HCT116 (cell line): ENCODE results near the gene AARS1. TPM values are rescaled to one million over a fixed set of nuclear protein-coding genes. Genes with fewer than 3 reads are reported as not detected.
A peak's percentile ranks its signal among the peaks of the same experiment; 100 is the strongest.

ENCODE experiments used
- ATAC-seq: fragments of 200-7000 bp; cut with Tn5 transposase; 2 replicates; pipeline ENCODE4 v1.9.1; 2020; ENCODE audit warnings: mild to moderate bottlenecking, moderate library complexity
- BruUV-seq: library from RNA; stranded (reverse); fragments of 400-500 nt; replicated peaks from 2 replicates; lab custom pipeline; 2021; lab: Mats Ljungman, UMichigan
- CTCF ChIA-PET: fragments of 300-600 bp; sonication (Branson Sonifier 250); formaldehyde crosslinking; loops from one replicate; lab custom pipeline; 2021; ENCODE audit warnings: antibody characterized with exemption; lab: Charles Lee
- POLR2A ChIA-PET: fragments of 300-600, 350-600 bp; sonication (Branson Sonifier 250); formaldehyde crosslinking; loops from one replicate; lab custom pipeline; 2021; ENCODE audit warnings: antibody characterized with exemption; lab: Charles Lee
- RAD21 ChIA-PET, 2 experiments: fragments of 300-600 bp; sonication (Branson Sonifier 250); formaldehyde crosslinking; loops; one replicate each; lab custom pipeline; 2023; ENCODE audit warnings: low total read pairs in 2 of 2; ENCODE audit not compliant: uncharacterized antibody in 2 of 2, unreplicated experiment in 2 of 2, low non-redundant PET in 1 of 2; lab: Charles Lee
- DNase-seq: peaks from one replicate; pipeline ENCODE4 v3.0.0-alpha.2; 2010; ENCODE audit warnings: low read depth, low spot score
- H2AFZ ChIP-seq: fragments of 200-600 bp; shearing (Covaris generic), sonication (generic); 2 replicates; pipeline ENCODE4 v1.6.1; 2017; ENCODE audit warnings: low read depth, mixed run types, mixed read lengths, antibody characterized with exemption, low read length; ENCODE audit not compliant: poor library complexity, severe bottlenecking
- H3K27ac ChIP-seq: 2 replicates; pipeline ENCODE4 v1.5.1; 2012; ENCODE audit warnings: low read depth, low read length
- H3K27me3 ChIP-seq: fragments of 200-600 bp; sonication (generic); 2 replicates; pipeline ENCODE4 v1.6.1; 2016; ENCODE audit warnings: mixed run types, low read length, mixed read lengths; ENCODE audit not compliant: insufficient read depth
- H3K36me3 ChIP-seq, 2 experiments: fragments of 200-500 bp in 1 of 2; fragments of 200-600 bp in 1 of 2; sonication (Bioruptor generic) in 1 of 2; sonication (generic) in 1 of 2; 2 replicates each; pipeline versions ENCODE4 v1.5.1 to v1.6.1; 2014 to 2016; ENCODE audit warnings: low read length in 2 of 2, inconsistent platforms in 1 of 2, mixed read lengths in 1 of 2, mixed run types in 1 of 2; ENCODE audit not compliant: insufficient read depth in 2 of 2, control insufficient read depth in 1 of 2
- H3K4me1 ChIP-seq, 2 experiments: fragments of 200-600 bp in 1 of 2; sonication (generic) in 1 of 2; 2 replicates each; pipeline versions ENCODE4 v1.5.1 to v1.6.1; 2012 to 2017; ENCODE audit warnings: low read length in 2 of 2, inconsistent platforms in 1 of 2, mild to moderate bottlenecking in 1 of 2, mixed read lengths in 1 of 2, mixed run types in 1 of 2, moderate library complexity in 1 of 2; ENCODE audit not compliant: insufficient read depth in 2 of 2, control insufficient read depth in 1 of 2
- H3K4me2 ChIP-seq: fragments of 200-600 bp; sonication (generic); 2 replicates; pipeline ENCODE4 v1.6.1; 2017; ENCODE audit warnings: mixed run types, low read length, mixed read lengths
- H3K4me3 ChIP-seq, 2 experiments: fragments of 200-600 bp in 1 of 2; sonication (generic) in 1 of 2; replicated peaks in 1 of 2; 2 replicates each; pipeline ENCODE4 v1.5.1; 2011 to 2016; ENCODE audit warnings: low read length in 2 of 2, control low read depth in 1 of 2, low read depth in 1 of 2, mild to moderate bottlenecking in 1 of 2, mixed read lengths in 1 of 2, mixed run types in 1 of 2
- H3K79me2 ChIP-seq: fragments of 200-600 bp; sonication (generic); 2 replicates; pipeline ENCODE4 v1.6.1; 2017; ENCODE audit warnings: mild to moderate bottlenecking, mixed run types, low read length, moderate library complexity, mixed read lengths; ENCODE audit not compliant: insufficient read depth
- H3K9ac ChIP-seq: fragments of 200-600 bp; sonication (generic); 2 replicates; pipeline ENCODE4 v1.6.1; 2016; ENCODE audit warnings: low read length, mixed read lengths
- H3K9me2 ChIP-seq: fragments of 200-600 bp; sonication (generic), shearing (Covaris generic); 2 replicates; pipeline ENCODE4 v1.6.1; 2017; ENCODE audit warnings: mixed run types, mild to moderate bottlenecking, moderate library complexity; ENCODE audit not compliant: insufficient read depth
- H3K9me3 ChIP-seq, 2 experiments: fragments of 200-500 bp in 1 of 2; fragments of 200-600 bp in 1 of 2; sonication (Bioruptor generic) in 1 of 2; sonication (generic) in 1 of 2; 2 replicates each; pipeline ENCODE4 v1.6.1; 2014 to 2017; ENCODE audit warnings: low read length in 2 of 2, mixed read lengths in 2 of 2, inconsistent platforms in 1 of 2, low read depth in 1 of 2, mild to moderate bottlenecking in 1 of 2, mixed run types in 1 of 2, moderate library complexity in 1 of 2; ENCODE audit not compliant: control insufficient read depth in 1 of 2, insufficient read depth in 1 of 2
- H4K20me1 ChIP-seq: fragments of 200-600 bp; sonication (generic), shearing (Covaris generic); 2 replicates; pipeline ENCODE4 v1.6.1; 2017; ENCODE audit warnings: mixed run types, mild to moderate bottlenecking, moderate library complexity; ENCODE audit not compliant: insufficient read depth
- CEBPB ChIP-seq: IDR thresholded peaks from 2 replicates; pipeline ENCODE4 v1.6.1; 2012; ENCODE audit warnings: low read depth
- EZH2 ChIP-seq: fragments of 200-600 bp; sonication (generic); IDR thresholded peaks from 2 replicates; pipeline ENCODE4 v1.6.1; 2017; ENCODE audit warnings: antibody characterized with exemption, mixed run types
- EZH2phosphoT487 ChIP-seq: fragments of 200-600 bp; IDR thresholded peaks from 2 replicates; pipeline ENCODE4 v1.6.1; 2018; ENCODE audit warnings: antibody characterized with exemption, borderline replicate concordance
- FOSL1 ChIP-seq: IDR thresholded peaks from 2 replicates; pipeline ENCODE4 v1.6.1; 2012; ENCODE audit warnings: low read depth
- JUND ChIP-seq: IDR thresholded peaks from 2 replicates; pipeline ENCODE4 v1.6.1; 2012
- POLR2A ChIP-seq: IDR thresholded peaks from 2 replicates; pipeline ENCODE4 v1.7.0; 2011; ENCODE audit warnings: borderline replicate concordance; ENCODE audit not compliant: insufficient read depth, insufficient read length; ENCODE audit errors: extremely low read depth
- SP1 ChIP-seq: IDR thresholded peaks from 2 replicates; pipeline ENCODE4 v1.6.1; 2012; ENCODE audit warnings: low read depth
- SRF ChIP-seq: IDR thresholded peaks from 2 replicates; pipeline ENCODE4 v1.6.1; 2012; ENCODE audit warnings: low read depth
- TCF7L2 ChIP-seq: IDR thresholded peaks from 2 replicates; pipeline ENCODE4 v1.7.0; 2011; ENCODE audit warnings: borderline replicate concordance, inconsistent platforms; ENCODE audit not compliant: insufficient read depth, insufficient read length; ENCODE audit errors: extremely low read depth
- YY1 ChIP-seq: IDR thresholded peaks from 2 replicates; pipeline ENCODE4 v1.6.1; 2011; ENCODE audit warnings: low read length, low read depth, moderate library complexity, mild to moderate bottlenecking; ENCODE audit not compliant: insufficient replicate concordance; ENCODE audit errors: extremely low read depth
- ZFX ChIP-seq: fragments of 450-650 bp; IDR thresholded peaks from 2 replicates; pipeline ENCODE4 v1.6.1; 2017
- ZNF274 ChIP-seq: fragments of 200-500 bp; sonication (Bioruptor generic); IDR thresholded peaks from 2 replicates; pipeline ENCODE4 v1.6.1; 2014; ENCODE audit warnings: mild to moderate bottlenecking, low read depth, low read length, inconsistent platforms
- intact Hi-C: fragments of 100-400 bp; cut with micrococcal nuclease; formaldehyde crosslinking; loops from 2 replicates; pipeline ENCODE4 v1.10.0; 2022
- total RNA-seq: library from RNA; stranded (reverse); gene quantifications from one replicate; pipeline ENCODE4 v1.2.1, GENCODE V29; 2021; ENCODE audit not compliant: unreplicated experiment
- TF ChIP-seq, protein P1 (sequence below): IDR thresholded peaks from 2 replicates; pipeline ENCODE4 v1.6.1; 2012; ENCODE audit warnings: low read depth
- TF ChIP-seq, protein P2 (sequence below), 3 experiments: fragments of 200-600 bp in 1 of 3; sonication (generic) in 1 of 3; IDR thresholded peaks in 2 of 3; conservative IDR thresholded peaks in 1 of 3; 2 replicates each; pipeline ENCODE4 v1.5.1; 2012 to 2017; ENCODE audit warnings: low read depth in 2 of 3, low read length in 2 of 3, antibody characterized with exemption in 1 of 3, borderline replicate concordance in 1 of 3, control low read depth in 1 of 3, mild to moderate bottlenecking in 1 of 3, mixed read lengths in 1 of 3, mixed run types in 1 of 3, moderate library complexity in 1 of 3; ENCODE audit not compliant: insufficient read depth in 1 of 3
- TF ChIP-seq, protein P3 (sequence below): IDR thresholded peaks from 2 replicates; pipeline ENCODE4 v1.6.1; 2011; ENCODE audit warnings: mild to moderate bottlenecking, low read length, moderate library complexity; ENCODE audit not compliant: insufficient replicate concordance; ENCODE audit errors: extremely low read depth
- TF ChIP-seq, protein P4 (sequence below): IDR thresholded peaks from 2 replicates; pipeline ENCODE4 v1.6.1; 2012
- TF ChIP-seq, protein P5 (sequence below): IDR thresholded peaks from 2 replicates; pipeline ENCODE4 v1.6.1; 2012

The AARS1 gene
- total RNA-seq, 1 experiment from 2014 or later: 215 TPM

DNA sequence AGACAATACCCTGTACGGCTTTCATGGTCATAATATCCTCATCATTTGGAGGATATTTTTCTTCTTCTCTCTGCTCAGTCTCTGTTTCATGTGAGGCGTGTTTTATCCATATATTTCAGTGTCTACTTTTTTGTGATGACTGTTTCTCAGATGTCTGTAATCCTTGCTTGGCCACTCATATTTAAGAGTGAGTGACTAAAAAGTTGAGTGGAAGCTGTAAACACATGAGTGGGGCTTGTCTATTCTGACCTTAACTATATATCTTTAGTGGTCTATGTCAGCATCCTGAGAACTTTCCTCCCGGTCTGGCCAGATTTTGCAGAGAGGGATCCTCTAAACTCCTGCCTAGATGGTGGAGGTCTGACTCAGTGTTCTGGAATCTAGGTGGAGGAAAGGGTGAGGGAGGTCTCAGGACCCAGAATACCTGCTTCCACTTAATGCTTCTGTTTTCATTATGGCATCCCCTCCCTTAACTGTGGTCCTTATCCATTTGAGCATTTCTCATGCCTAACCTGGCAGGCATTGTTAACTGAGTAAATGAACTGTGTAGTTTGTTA is 15.7 kb upstream of the AARS1 start:
- Histone ChIP-seq H3K9ac (peak overlapping the region; percentile 7; the same call in 1 of the 2 replicates), H3K4me1 (peaks cover 11 to 12% of the 10 kb centered on the region in 2 experiments), H2AFZ (no peak overlapping the region), H3K4me3 (peak overlapping the region in 1 of 2 experiments; percentile 12; a peak in 1 of 4 replicates), H3K9me2 (no peaks in the 10 kb centered on the region), H3K27me3 (no peaks in the 10 kb centered on the region), H3K79me2 (peaks cover 66% of the 10 kb centered on the region), H3K4me2 (peak overlapping the region; percentile 61), H3K27ac (peak overlapping the region; percentile 6; the same call in 1 of the 2 replicates), H4K20me1 (no peaks in the 10 kb centered on the region), H3K9me3 (peaks cover 0 to 5% of the 10 kb centered on the region in 2 experiments; a peak in 1 of 4 replicates), H3K36me3 (peaks cover 0 to 4% of the 10 kb centered on the region in 2 experiments; a peak in 1 of 4 replicates)
- intact Hi-C loops: no loop called here
- ATAC-seq (peak; percentile 75), DNase-seq (no peak)
- ChIA-PET CTCF (no interaction called here), RAD21 (no interaction called here), POLR2A (no interaction called here)
- TF ChIP-seq, protein P1, sequence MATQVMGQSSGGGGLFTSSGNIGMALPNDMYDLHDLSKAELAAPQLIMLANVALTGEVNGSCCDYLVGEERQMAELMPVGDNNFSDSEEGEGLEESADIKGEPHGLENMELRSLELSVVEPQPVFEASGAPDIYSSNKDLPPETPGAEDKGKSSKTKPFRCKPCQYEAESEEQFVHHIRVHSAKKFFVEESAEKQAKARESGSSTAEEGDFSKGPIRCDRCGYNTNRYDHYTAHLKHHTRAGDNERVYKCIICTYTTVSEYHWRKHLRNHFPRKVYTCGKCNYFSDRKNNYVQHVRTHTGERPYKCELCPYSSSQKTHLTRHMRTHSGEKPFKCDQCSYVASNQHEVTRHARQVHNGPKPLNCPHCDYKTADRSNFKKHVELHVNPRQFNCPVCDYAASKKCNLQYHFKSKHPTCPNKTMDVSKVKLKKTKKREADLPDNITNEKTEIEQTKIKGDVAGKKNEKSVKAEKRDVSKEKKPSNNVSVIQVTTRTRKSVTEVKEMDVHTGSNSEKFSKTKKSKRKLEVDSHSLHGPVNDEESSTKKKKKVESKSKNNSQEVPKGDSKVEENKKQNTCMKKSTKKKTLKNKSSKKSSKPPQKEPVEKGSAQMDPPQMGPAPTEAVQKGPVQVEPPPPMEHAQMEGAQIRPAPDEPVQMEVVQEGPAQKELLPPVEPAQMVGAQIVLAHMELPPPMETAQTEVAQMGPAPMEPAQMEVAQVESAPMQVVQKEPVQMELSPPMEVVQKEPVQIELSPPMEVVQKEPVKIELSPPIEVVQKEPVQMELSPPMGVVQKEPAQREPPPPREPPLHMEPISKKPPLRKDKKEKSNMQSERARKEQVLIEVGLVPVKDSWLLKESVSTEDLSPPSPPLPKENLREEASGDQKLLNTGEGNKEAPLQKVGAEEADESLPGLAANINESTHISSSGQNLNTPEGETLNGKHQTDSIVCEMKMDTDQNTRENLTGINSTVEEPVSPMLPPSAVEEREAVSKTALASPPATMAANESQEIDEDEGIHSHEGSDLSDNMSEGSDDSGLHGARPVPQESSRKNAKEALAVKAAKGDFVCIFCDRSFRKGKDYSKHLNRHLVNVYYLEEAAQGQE: no peak
- TF ChIP-seq ZFX: no peak
- TF ChIP-seq TCF7L2: no peak
- TF ChIP-seq FOSL1: no peak
- TF ChIP-seq, protein P2, sequence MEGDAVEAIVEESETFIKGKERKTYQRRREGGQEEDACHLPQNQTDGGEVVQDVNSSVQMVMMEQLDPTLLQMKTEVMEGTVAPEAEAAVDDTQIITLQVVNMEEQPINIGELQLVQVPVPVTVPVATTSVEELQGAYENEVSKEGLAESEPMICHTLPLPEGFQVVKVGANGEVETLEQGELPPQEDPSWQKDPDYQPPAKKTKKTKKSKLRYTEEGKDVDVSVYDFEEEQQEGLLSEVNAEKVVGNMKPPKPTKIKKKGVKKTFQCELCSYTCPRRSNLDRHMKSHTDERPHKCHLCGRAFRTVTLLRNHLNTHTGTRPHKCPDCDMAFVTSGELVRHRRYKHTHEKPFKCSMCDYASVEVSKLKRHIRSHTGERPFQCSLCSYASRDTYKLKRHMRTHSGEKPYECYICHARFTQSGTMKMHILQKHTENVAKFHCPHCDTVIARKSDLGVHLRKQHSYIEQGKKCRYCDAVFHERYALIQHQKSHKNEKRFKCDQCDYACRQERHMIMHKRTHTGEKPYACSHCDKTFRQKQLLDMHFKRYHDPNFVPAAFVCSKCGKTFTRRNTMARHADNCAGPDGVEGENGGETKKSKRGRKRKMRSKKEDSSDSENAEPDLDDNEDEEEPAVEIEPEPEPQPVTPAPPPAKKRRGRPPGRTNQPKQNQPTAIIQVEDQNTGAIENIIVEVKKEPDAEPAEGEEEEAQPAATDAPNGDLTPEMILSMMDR (IDR thresholded peaks at IDR 0.05 in 2 of 3, conservative IDR thresholded peaks at IDR 0.05 in 1 of 3; ENCODE audit: borderline replicate concordance in 1 of 3, insufficient read depth in 1 of 3, low read depth in 2 of 3, low read length in 2 of 3): no peak
- TF ChIP-seq, protein P3, sequence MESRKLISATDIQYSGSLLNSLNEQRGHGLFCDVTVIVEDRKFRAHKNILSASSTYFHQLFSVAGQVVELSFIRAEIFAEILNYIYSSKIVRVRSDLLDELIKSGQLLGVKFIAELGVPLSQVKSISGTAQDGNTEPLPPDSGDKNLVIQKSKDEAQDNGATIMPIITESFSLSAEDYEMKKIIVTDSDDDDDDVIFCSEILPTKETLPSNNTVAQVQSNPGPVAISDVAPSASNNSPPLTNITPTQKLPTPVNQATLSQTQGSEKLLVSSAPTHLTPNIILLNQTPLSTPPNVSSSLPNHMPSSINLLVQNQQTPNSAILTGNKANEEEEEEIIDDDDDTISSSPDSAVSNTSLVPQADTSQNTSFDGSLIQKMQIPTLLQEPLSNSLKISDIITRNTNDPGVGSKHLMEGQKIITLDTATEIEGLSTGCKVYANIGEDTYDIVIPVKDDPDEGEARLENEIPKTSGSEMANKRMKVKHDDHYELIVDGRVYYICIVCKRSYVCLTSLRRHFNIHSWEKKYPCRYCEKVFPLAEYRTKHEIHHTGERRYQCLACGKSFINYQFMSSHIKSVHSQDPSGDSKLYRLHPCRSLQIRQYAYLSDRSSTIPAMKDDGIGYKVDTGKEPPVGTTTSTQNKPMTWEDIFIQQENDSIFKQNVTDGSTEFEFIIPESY: no peak
- TF ChIP-seq EZH2: no peak
- no peak for TF ChIP-seq SP1
- TF ChIP-seq YY1: no peak
- TF ChIP-seq CEBPB: no peak
- no peak for TF ChIP-seq ZNF274
- TF ChIP-seq, protein P4, sequence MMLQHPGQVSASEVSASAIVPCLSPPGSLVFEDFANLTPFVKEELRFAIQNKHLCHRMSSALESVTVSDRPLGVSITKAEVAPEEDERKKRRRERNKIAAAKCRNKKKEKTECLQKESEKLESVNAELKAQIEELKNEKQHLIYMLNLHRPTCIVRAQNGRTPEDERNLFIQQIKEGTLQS: no peak
- TF ChIP-seq, protein P5, sequence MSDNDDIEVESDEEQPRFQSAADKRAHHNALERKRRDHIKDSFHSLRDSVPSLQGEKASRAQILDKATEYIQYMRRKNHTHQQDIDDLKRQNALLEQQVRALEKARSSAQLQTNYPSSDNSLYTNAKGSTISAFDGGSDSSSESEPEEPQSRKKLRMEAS: no peak
- TF ChIP-seq SRF: no peak
- TF ChIP-seq JUND: no peak
- TF ChIP-seq EZH2phosphoT487: no peak
- no peak for TF ChIP-seq POLR2A
- no TSS peak for BruUV-seq
